GM13976 (cell line): ENCODE measurements around the gene DIAPH2.

Source experiments
- DNase-seq: peaks from one replicate; pipeline ENCODE4 v3.0.0; 2012; ENCODE audit warnings: low spot score
- CTCF ChIP-seq: IDR thresholded peaks from 2 replicates; pipeline ENCODE4 v1.5.1; 2012; ENCODE audit warnings: borderline replicate concordance, mild to moderate bottlenecking; ENCODE audit not compliant: insufficient read depth; ENCODE audit errors: extremely low read depth, missing control alignments, control extremely low read depth
- in situ Hi-C: fragments of 300-500 bp; cut with MboI; formaldehyde crosslinking; loops from one replicate; pipeline ENCODE4 v1.12.0; 2022; ENCODE audit warnings: low sequenced_read_pairs, mixed read lengths, inconsistent platforms; ENCODE audit not compliant: unreplicated experiment

Gene DIAPH2

DNA sequence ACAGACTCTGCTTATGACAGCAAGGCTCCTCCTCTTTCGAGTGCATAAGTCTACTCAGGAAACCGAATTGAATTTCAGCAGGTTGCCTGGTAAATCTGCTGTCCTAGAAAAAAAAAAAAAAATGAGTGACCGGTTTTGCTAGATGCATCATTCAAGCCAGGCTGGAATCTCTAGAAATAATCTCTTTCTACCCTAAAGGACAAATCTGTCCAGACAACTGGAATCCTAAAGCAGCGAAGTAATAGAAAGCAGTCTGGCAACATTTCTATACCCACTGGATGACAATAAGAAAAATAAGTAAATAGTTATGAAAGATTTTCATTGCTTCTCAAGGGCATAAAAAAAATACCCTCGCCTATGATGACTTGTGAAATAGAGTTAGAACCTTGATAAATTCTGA, 902.5 kb downstream of the DIAPH2 start:
- DNase-seq = no peak
- TF ChIP-seq CTCF = no peak
- in situ Hi-C loops = no loop called here

GRCh38 chrX:97594646-97595224, 910.1 kb downstream of the DIAPH2 start:
- TF ChIP-seq CTCF = no peak
- in situ Hi-C loops = no loop called here
- DNase-seq = no peak

DNA sequence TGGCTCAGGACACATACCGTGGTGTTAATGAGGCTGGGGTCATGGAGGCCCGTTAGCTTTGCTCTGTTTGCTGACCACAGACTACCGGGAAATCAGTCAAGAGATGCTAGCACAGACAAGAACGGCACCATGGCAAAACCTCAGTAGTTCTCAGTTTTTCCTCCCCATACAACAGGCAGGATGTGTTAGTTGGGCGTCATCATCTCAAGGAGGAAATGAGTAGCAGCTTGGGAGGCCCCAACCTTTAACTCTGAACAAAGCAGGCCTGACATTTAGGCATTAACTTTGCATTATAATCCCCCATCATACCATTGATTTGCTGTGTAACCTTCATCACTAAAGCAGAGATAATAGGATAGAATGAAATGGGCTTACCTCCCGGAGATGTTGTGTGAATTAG, 913.3 kb downstream of the DIAPH2 start:
- DNase-seq = no peak
- in situ Hi-C loops = no loop called here

GRCh38 chrX:97602465-97603258, 918.0 kb downstream of the DIAPH2 start:
- in situ Hi-C loops = no loop called here
- no peak for DNase-seq
- TF ChIP-seq CTCF = no peak

More for the DNA sequence above, 913.3 kb downstream of the DIAPH2 start:
- no peak for TF ChIP-seq CTCF

- no peak for TF ChIP-seq CTCF
- no peak for DNase-seq
- in situ Hi-C loops = no loop called here
Observed at GRCh38 chrX:97605271-97605670, 920.6 kb downstream of the DIAPH2 start.

DNA sequence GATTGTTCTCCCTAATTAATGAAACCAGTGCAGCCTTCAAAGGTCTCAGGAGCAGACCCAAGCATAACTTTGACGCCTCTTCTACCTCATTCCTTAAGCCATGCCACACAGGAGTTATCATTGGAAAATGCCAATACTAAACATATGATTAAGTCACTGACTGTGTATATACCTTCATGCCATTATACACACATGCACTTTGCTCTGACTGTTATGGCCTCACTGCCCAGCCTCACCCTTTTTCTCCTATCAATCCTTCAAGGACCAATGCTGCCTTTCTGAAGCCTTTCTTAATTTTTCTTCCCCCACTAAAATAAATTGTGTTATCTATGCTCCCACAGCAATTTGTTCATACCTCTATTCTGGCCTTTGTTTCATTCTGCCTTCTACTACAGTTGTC, 924.7 kb downstream of the DIAPH2 start:
- in situ Hi-C loops = no loop called here
- DNase-seq = no peak

More for the DNA sequence above, 924.7 kb downstream of the DIAPH2 start:
- no peak for TF ChIP-seq CTCF
